Anterior cingulate cortex (tissue), 58 donors: ENCODE results near the gene AMMECR1.

Experiments used
- DNase-seq, 58 donors: peaks; one replicate each; lab custom pipeline; 2025; lab: John Stamatoyannopoulos, UW

AMMECR1 gene

DNA sequence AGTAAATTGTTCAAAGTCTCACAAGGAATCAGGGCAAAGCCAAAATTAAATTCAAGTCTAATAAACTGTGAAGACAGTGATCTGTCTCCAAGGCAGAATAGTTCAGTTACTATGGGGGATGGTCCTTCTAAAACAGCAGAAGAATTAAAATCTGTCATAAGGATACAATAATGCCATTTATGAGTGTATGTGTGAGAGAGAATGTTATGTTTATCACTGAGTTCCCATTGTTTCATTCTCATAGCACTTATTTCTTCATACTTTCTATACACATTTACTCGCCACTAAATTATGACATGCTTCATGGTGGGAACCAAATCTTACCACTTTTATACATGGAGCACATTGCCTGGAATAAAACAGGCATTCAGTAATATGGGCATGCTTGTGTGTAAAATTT, 102.5 kb downstream of the AMMECR1 start:
- no peak for DNase-seq

DNA sequence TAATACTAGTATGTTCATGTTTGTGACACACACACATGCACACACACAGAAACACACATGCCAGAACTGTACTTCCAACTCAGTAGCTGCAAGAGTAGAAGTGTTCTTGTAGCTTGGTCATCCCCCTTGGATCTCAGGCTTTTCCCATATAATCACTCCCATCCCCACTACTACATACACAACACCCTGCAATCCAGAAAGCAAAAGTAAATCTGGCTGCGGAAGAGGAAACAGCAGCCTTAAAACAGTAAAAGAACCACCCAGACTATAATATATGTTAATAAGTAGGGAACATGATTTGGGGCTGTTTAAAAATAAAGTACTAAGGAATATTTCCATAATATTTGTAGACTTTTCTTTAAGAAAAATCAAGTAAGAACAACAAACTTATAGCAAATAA, 103.2 kb downstream of the AMMECR1 start:
- no peak for DNase-seq

DNA sequence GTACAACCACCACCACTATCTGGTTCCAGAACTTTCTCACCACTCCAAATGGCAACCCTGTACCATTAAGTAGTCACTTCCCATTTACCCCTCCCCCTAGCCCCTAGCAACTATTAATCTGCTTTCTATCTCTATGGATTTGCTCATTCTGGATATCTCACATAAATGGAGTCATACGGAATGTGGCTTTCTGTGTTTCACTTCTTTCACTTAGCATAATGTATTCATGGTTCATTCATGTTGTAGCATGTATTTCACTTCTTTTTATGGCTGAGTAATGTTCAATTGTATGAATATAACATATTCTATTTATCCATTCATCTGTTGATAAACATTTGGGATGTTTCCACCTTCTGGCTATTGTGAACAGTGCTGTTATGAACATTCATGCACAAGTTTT, 104.7 kb downstream of the AMMECR1 start:
- DNase-seq = no peak

DNA sequence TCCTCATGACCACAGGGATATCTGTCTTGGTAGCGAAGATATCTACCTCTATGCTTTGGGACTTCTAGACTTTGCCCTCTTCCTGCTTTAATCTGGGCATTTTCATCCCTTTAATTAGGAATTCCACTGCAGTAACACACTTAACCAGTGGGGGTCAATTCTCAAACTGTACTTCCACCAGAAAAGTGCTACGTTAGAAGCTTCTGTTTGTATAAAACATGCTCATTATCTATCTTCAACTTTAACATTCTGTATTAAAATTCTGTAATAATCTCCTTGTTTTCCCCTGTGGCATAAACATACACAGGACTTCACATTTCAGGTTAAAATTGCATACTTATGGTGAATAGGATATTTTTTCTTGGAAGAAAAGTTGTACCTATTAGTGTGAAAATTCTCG, 105.6 kb downstream of the AMMECR1 start:
- DNase-seq = no peak

DNA sequence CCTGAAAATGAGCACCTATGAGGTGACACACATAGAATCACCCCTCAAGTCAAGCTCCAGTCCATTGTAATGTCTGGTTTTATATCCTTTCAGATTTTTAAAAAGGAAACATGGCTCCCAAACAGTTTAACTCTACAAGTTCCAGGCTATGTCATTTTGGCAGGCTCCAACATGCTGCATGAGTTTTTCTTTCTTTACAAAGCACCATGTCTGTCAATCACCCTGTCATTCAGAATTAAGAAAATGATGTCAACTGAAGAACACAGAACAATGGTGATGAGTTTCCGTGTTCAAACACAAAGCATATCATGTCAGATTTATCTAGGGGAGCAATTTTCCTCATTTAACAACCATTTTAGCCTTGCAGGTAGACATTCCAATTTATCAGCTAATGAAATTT, 106.5 kb downstream of the AMMECR1 start:
- no peak for DNase-seq

DNA sequence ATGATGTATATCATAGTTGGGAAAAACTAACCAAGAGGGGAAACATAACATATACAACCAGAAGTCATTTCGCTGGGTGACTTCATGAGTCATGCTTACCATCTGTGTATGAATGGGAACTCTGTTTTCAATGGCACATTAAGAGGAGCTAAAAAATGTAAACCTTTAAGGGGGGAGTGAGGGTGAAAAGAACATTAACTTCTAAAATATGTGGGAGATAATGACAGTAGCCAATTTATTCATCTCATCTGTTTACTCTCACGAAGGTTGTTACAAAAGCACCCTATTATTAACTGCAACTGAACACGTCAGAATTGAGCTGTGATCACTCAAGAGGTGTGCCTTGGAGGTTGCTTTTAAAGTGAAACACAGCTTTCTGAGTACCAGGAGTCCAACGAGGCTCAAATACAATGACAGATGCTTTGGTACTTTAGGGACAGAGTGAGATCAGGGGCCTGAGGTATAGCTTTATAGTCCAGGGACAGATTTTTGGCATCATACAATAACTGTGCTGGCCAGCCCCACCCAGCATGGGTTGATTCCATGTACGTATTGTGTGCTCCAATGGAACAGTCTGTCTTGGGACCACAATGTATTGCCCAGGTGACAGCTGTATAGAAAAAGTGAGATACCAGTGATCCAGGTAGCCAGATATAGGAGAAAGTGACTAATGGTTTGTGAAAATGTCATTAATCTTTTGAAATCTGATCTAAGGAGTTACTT, 107.3 kb downstream of the AMMECR1 start:
- DNase-seq = peak in 1 of 58 donors; percentile 1

DNA sequence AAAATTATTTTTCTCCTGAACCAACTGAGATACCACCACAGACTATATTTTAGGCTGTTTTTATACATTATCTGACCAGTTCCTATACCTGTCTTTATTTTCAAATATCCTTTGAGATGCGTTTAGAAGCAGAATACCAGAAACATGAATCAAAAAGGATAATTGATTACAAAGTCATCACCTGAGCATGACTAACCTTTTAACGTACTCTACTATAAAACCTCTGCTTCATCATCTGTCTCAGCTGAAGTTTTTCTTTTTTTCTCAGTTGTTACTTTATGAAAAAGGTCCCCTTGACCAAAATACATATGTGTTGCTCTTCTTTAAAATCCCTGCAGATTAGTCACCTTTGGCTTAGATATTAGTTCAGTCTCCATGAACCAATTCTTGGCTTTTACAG, 109.8 kb downstream of the AMMECR1 start:
- no peak for DNase-seq

DNA sequence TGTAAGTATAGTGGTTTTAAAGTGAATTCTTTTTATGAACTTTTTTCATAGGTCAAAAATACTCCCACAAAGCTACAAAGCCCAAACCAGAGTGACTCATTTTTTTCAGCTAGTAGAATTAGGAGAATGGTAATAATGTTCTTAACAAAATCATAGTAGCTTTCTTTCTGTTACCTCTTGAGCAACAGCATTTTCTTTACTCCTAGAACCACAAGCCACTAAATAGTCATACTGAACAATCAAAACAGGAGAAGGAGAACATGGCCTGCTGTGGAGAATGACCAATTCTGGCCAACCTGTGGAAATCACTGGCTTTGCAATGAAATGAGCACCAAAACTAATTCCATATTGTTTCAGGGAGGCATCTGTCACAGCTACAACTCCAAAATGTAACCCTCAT, 112.9 kb downstream of the AMMECR1 start:
- no peak for DNase-seq

DNA sequence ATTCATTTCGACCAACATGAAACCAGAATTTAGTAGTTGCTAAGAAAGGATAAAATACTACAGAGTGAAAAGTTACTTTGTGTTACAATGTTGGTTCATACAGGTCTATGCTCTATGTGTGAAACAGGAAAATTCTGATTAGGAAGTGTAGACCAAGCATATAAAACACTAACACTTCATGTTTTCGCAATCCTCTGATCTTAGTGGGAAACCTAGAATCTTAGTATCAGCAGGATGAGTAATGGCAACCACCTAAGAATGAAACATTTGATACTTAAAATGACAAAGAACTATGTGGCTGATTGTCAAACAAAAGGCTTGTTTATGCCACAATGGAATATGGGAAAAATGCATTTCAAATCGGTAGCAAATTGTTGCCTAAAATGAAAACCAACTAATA, 116.1 kb downstream of the AMMECR1 start:
- no peak for DNase-seq

DNA sequence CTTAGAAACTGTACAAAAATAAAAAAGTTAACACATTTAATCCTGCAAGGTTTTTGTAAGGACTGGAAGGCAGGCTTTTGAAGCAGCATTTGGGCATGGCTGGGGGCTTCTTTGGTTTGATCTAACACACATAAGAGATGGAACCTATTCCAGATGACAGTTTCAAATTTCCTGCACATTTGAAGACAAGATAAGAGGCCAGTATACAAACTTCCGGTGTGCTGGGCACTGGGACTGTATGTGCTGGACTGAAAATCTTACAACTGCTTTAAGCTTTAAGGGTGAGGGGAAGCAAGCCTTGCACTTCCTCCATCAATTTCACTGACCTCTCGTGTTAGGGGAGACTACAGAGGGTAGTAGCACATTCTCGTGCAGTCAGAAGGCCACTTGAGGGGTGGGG, 122.9 kb downstream of the AMMECR1 start:
- DNase-seq = no peak

DNA sequence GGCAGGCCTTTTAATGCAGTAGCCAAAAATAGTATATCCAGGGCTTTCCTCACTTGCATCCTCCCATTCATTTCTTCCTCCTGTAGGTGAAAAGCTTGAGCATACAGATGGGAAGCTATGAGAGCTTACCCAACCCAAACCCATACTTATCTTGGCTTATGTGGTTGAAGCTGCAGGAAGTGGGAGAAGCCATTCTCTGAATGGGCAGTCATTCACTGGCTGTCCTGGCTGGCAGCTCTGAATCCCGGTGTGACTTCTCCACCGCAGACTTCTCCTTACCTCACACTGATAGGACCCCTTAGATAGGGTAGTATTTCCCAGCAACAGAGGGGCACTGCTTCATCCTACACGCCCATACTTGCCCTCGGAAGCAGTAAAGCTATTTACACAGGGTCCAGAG, 125.4 kb downstream of the AMMECR1 start:
- DNase-seq = no peak

DNA sequence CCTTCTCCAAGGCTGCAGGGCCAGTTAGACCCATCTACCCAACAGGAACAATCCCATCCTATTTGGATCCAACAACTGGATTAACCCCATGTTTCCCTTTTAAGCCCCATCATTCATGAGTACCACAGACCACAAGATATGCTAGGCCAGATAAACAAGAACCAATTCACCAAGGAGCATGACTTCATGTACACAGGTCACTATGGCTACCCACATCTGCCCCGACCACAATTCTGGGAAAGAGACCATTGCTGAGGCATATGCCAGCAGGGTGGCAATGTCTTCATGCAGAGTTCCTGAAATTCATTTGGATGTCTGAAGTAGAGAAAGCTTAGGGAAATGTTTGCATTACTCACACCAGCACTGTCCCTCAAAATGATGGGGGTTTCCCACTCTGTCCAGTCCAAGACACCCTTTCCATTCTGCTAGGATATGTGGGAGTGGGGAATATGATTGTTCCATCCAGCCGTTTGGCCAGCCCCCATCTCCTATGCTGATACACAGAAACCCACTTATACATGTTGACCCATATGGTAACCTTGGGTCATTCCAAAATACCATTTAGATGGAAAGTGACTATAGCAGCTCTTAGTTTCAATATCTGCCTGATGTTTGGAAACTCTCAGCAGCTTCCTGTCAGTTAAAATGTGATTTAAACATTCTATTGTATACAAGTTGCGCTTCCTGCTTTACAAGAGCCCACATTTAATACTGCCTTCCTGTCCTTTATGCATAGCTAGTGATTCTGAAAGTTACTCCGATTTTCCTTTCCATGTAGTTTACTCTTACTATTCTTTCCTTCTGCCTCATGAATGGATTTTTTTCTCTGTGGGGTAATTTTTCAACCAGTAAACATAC, 129.0 kb downstream of the AMMECR1 start:
- no peak for DNase-seq

DNA sequence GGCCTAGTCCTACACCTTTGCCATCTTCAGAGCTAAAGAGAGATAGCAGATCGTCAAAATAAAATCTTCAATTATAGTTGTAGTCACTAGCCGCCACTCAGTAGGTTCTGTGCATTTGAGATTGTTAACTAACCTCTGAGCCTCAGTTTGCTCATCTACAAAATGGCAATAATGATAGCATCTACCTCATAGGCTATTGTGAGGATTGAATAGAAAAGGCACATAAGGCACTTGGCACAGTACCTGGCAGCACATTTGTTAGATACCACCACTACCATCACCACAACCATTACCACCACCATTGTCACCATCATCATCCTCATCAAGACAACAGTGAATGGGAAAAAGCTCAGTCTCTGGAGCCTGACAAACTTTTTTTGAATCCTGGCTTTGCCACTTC, 134.6 kb downstream of the AMMECR1 start:
- DNase-seq = no peak

DNA sequence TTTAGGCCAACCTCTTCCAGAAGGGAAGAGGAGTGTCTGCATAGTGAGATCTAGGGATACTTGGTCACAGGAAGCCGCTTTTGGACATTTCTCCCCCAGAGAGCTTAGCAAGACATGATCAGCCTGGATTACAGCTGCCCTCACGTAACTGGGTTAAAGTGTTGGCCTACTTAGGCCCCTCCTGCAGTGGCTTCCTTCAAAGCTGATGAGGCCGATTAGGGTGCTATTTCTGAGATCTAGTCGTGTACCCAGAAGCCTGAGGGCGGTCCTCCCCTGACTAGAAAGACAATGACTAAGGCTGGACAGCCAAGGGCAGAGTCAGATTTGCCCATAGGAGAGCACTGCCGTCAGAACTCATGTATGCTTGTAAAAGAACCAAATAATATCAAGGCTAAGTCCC, 135.0 kb downstream of the AMMECR1 start:
- no peak for DNase-seq

DNA sequence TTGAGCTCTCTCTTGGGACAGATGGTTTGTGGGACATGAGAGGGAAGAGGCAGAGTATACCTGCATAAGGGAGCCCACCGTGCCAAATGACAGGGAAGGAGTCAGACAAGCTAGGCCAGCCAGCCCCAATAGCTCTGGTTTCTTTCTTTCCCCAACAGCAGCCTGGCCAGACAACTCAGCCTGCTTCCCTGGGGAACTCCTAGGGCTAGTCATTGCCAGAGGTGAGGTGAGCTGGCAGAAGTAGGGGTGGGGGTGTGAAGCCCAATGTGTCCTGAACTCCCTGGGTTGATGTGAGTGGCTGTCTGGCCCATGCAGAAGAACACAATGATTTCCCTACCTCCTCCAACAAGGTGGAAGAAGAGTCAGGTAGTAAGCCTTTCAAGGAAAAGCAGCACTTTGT, 135.5 kb downstream of the AMMECR1 start:
- DNase-seq = no peak

DNA sequence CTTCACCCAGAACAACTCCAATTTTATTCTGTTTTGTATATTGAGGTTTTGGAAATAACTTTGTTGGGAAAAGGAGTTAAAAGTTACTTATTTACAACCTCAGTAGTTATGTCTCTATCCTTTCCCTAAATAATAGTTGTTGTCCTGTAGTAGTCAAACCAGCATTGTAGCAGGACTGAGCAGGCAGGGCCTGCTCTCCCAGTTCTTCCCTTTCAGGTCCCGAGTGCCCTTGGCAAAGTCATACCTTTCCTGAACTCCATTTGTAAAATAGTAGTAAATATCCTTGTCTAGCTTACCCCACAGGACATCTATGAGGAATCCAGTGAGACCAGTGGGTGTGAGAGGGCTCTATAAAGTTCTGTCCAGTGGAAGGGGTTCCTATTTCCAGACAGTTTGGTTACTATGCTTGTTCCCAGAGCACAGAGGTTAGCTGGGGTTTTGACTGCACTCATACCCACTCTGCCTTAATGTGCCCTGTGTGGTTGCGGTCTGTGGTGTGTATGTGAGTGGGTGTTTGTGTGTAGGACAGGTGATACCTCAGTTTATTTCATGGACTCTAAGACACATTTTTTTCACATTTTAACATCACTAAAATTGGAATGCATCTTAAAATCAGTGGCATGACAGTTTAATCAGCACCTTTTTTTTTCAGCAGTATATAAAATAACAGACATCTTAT, 136.3 kb downstream of the AMMECR1 start:
- DNase-seq = no peak

DNA sequence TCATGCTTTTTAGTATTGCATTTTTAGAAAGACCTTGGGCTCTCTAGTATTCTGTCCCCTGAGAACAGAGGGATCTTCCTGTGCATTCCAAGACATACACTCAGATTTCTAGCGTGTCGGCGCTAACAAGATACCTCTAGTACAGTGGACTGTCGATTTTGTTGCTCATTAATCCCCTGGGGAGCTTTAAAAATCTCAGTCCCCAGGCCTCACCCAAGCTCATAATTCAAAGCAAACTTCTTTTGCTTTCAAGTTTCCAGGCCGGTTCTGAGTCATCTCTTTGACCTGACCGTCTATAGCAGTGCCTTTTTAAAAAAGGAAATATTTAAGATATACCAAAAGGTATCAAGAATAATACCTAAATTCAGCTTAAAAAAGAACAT, 137.0 kb downstream of the AMMECR1 start:
- DNase-seq = no peak

DNA sequence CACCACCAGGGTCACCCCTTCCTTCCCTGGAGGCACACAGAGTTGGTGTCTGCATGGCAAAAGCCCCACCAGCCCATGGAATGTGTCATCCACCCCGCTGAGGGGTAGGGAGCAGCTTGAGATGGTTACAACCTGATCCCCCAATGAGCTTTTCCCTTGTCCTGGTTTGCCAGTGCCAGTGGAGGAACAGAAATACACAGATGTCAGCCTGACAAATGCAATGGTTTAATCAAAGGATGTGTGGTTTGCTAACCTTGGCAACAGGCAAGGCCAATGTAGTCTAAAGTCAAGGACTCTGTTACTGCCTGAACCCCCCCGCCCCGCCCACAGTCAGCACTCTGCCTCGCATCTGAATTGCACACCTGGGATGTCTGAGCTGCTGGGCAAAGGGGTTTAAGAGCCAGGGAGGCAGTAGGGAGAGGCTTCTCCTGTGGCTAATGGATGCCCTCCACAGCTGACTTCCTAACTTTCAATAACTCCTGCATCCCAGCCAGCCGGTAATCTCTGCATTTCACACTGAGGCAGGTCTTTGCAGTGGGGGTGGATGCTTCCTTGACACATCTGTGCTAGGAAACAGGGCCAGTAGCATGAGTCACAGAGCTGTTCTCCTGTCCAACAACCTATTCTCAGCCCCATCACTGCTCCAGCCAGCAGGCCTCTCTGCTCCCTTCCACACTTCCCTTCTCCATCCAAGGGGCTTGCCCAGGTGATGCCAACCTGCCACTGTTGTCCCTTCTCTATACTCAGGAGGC, 137.5 kb downstream of the AMMECR1 start:
- DNase-seq = peak in 6 of 58 donors; percentile 3 to 28 (median 7)

DNA sequence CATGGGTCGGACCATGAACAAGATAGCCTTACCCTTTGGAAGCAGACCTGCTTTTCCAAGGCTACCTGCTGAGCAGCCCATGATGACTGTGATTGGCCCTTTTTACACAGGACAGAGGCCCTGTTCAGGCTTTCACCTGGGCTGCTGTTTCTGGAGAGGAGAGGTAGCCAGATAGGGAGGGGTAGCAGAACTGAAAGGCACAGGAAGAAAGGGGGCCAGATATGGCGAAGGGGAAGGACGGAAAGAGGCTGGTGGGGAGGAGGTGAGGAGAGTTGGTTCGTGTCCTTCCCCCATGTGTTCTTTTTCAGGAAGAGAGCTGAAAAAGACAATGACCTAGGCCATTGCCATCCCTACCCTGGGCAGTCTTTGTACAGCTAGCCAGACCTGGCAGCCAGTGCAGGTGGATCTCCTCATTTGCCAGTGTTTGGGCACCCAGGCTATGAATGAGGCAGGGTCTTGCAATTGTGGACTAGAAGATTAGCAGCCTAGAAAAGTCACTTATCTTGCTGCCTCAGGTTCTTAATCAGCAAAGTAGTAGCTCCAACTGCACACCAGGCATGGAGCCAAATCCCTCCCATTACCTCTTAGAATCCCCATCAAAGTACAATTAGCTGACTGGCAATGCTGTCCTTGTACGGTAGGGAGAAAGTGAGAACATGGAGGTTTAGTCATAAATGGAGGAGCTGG, 139.6 kb downstream of the AMMECR1 start:
- DNase-seq = no peak

DNA sequence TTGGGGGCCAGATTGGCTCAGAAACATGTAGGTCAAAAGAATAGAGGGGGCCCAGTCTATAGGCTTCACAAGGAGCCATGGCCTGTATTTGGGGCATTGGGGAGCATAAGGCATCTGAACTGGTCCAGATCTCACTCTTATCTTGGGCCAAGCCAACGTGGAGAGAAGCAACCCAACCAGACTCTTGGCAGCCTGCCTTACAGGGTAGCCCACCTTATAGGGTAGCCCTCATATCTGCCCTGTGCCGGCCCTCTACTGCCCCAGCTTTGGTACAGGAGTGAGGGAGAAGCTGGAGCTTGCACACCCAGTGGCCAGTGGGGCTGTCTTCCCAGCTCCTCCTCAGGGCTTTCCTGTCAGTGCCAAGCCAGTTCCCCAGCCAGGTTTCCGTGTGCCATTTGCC, 142.2 kb downstream of the AMMECR1 start:
- peak in 3 of 58 donors; percentile 1 to 10 (median 1) for DNase-seq
